HepG2 (cell line): ENCODE measurements around the gene FDPS. TPM values are rescaled to one million over a fixed set of nuclear protein-coding genes. Genes with fewer than 3 reads are reported as not detected.

Experiments
- HNF1A ChIP-seq, 2 experiments: sonication (generic) in 1 of 2; formaldehyde crosslinking in 1 of 2; IDR thresholded peaks; 2 replicates each; pipeline versions ENCODE4 v1.4.0 to v1.6.1; 2016 to 2020; ENCODE audit warnings: borderline replicate concordance in 1 of 2, low read depth in 1 of 2, mild to moderate bottlenecking in 1 of 2, missing genetic modification reagents in 1 of 2
- POLR2AphosphoS5 ChIP-seq: IDR thresholded peaks from 2 replicates; pipeline ENCODE4 v1.6.1; 2012; ENCODE audit warnings: low read depth, low read length
- RARA ChIP-seq: IDR thresholded peaks from 2 replicates; pipeline ENCODE4 v1.6.1; 2016; ENCODE audit warnings: missing genetic modification reagents, missing compliant biosample characterization
- RBAK ChIP-seq: sonication (generic); formaldehyde crosslinking; IDR thresholded peaks from 2 replicates; pipeline ENCODE4 v1.5.1; 2020; ENCODE audit warnings: mild to moderate bottlenecking, missing genetic modification reagents
- SMARCE1 ChIP-seq: fragments of 450-650 bp; IDR thresholded peaks from 2 replicates; pipeline ENCODE4 v1.6.1; 2017; ENCODE audit warnings: borderline replicate concordance
- SP4 ChIP-seq: sonication (generic); formaldehyde crosslinking; IDR thresholded peaks from 2 replicates; pipeline ENCODE4 v1.8.1; 2023; ENCODE audit warnings: mild to moderate bottlenecking, missing genetic modification reagents
- ZNF331 ChIP-seq: sonication (generic); formaldehyde crosslinking; IDR thresholded peaks from 2 replicates; pipeline ENCODE4 v1.4.0; 2020; ENCODE audit warnings: missing genetic modification reagents
- ZNF563 ChIP-seq: sonication (generic); formaldehyde crosslinking; IDR thresholded peaks from 2 replicates; pipeline ENCODE4 v1.8.0; 2022; ENCODE audit warnings: mild to moderate bottlenecking, moderate library complexity, missing genetic modification reagents
- ZNF761 ChIP-seq: sonication (generic); formaldehyde crosslinking; conservative IDR thresholded peaks from 2 replicates; pipeline ENCODE4 v1.4.0; 2020; ENCODE audit warnings: mild to moderate bottlenecking, missing genetic modification reagents
- polyA plus RNA-seq, 8 experiments: library from polyadenylated mRNA; depleted of rRNA in 3 of 8; stranded (reverse) in 7 of 8; unstranded in 1 of 8; fragments of >200 nt; fragmentation: Illumina TruSeq in 4 of 8; extraction: Trizol in 4 of 8; gene quantifications; 2 replicates each; pipeline versions ENCODE4 v1.2.1 to v1.2.3, GENCODE V29; 2011 to 2016; ENCODE audit warnings: low read depth in 4 of 8, missing spikeins in 1 of 8, mixed read lengths in 1 of 8; ENCODE audit not compliant: insufficient read depth in 1 of 8
- total RNA-seq, 5 experiments: library from RNA; depleted of rRNA; stranded (reverse); fragments of >200 nt; fragmentation: Illumina TruSeq; extraction: Trizol; gene quantifications; 2 replicates each; pipeline ENCODE4 v1.2.3, GENCODE V29; 2016; ENCODE audit warnings: low read depth in 1 of 5
- TF ChIP-seq, protein P1 (sequence below): sonication (generic); formaldehyde crosslinking; IDR thresholded peaks from 2 replicates; pipeline ENCODE4 v1.4.0; 2020; ENCODE audit warnings: missing genetic modification reagents

The FDPS gene
- total and polyA plus RNA-seq, 2 of the 13 experiments (the other 11 are each of a cell fraction or from before 2014, with no cell fraction given): 264 to 519 TPM

- TF ChIP-seq HNF1A (IDR thresholded peaks at IDR 0.05; ENCODE audit: low read depth) (no peak), HNF1A (CRISPR knock-in tag; IDR thresholded peaks at IDR 0.05; ENCODE audit: borderline replicate concordance) (no peak), RBAK (CRISPR knock-in tag) (no peak), POLR2AphosphoS5 (no peak), ZNF331 (CRISPR knock-in tag) (no peak), ZNF761 (CRISPR knock-in tag) (no peak), SMARCE1 (no peak), SP4 (CRISPR knock-in tag) (no peak), RARA (no peak), ZNF563 (CRISPR knock-in tag) (no peak)
- TF ChIP-seq, protein P1, sequence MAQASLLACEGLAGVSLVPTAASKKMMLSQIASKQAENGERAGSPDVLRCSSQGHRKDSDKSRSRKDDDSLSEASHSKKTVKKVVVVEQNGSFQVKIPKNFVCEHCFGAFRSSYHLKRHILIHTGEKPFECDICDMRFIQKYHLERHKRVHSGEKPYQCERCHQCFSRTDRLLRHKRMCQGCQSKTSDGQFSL: no peak
- TF ChIP-seq, all 625 proteins: peak for 0
These were observed 17.4 kb downstream of the FDPS start (continued) for GRCh38 chr1:155326020-155326526.
